RWPE1 (cell line): ENCODE results near the gene BCL2L14.

ENCODE experiments used
- CTCF ChIA-PET: fragments of 350-600 bp; sonication (Branson Sonifier 250); formaldehyde crosslinking; extraction: SDS; loops from one replicate; lab custom pipeline; 2021; lab: Yijun Ruan, JAX
- POLR2A ChIA-PET: fragments of 400-600 bp; formaldehyde crosslinking; extraction: SDS; loops from one replicate; lab custom pipeline; 2020; ENCODE audit warnings: antibody characterized with exemption; ENCODE audit not compliant: low non-redundant PET; lab: Yijun Ruan, JAX
- DNase-seq: peaks from one replicate; pipeline ENCODE4 v3.0.0; 2012; ENCODE audit warnings: low spot score
- H3K27ac ChIP-seq: fragments of 450-650 bp; 2 replicates; pipeline ENCODE4 v1.5.1; 2017
- CTCF ChIP-seq: fragments of 450-650 bp; conservative IDR thresholded peaks from 2 replicates; pipeline ENCODE4 v1.5.1; 2017; ENCODE audit warnings: low read depth, mild to moderate bottlenecking

Gene BCL2L14

DNA sequence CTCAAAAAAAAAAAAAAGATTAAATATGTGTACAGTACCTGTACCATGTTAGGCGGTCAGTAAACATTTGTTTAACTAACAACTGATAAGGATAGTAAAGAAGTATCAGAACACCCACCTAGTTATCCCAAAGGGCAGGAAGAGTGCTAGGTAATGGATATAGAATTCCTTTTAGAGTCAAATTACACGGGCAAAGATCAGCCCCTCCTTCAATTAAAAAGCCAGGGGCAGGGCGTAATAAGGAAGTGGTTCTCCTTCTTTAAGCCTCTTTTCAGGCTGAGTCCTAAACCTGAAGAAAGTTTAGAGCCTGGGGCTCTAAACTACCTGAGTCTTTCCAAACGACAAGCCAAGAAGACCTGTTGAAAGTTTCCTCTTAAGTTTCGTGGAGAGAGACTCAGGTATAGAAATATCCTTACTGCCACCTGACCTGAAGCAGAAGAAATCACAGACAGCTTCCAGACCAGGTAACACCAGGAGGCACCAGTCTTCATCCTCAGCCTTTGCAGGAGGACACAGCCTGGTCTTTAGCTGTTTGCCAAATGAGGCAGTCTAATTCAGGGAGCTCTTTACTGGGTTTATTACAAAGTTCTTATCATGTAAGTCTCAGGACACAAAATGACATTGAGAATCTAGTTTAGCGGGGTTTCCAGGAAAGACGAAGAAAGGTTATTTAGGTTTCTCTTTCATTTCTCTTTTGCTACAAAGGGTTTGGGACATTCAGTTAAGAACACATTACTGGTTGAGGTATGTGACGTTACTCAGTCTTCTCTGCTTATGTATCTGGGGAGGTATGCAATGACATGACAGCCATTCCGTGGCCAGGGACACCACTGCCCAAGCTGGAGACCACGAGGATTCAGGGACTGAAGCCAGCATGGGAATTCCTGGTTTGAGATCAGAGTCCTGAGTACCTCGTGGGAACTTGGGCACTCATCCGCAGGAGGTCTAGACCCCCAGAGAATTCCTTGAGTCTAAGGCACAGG is at the start of gene BCL2L14:
TSS of gene BCL2L14 (plus strand) at position 266 of the 983 bp plus-strand sequence. CDS start 8,367 bp downstream, outside the sequence.
- POLR2A ChIA-PET, result no interaction called here

DNA sequence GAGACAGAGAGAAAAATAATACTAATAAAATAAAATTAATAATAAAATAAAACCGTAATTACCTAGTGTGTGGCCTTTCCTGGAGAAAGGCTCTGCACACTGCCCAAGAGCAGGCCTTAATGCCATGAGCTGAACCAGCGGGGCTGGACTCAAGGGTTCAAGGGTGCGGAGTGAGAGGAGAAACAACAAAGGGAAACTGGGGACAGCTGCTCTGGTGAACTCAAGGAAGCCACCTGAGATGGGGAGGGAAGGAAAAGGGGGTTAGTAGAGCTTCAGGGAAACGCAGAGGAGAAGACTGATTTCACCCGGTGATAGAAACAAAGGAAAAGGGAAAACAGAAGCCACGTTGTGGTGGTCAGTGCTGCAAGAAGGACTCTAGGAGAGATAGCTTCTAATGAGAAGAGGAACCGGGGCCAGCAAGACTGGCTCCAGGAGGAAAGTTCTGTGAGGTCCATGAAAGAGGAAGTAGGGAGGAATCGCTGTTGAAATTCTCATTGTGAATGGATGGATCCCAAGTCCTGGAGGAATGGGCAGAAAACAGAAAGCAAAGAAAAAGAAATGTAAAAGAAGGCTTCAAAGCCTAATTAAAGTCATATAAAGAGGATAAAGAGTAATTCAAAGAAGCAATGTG is 48.3 kb upstream of the BCL2L14 start:
- ChIA-PET CTCF (interaction anchor here (0.6 to 0.8 kb wide), 2 partner anchors 11 to 508 kb away, joined by 3 to 4 read pairs; no protein-coding TSS in a partner anchor), POLR2A (no interaction called here)
- no peak overlapping the region for H3K27ac ChIP-seq
- no peak for DNase-seq
- no peak for TF ChIP-seq CTCF

More for the DNA sequence above, at the start of gene BCL2L14:
- no peak for TF ChIP-seq CTCF
- no peak for DNase-seq
- CTCF ChIA-PET, result no interaction called here
- H3K27ac ChIP-seq, result no peak within 1 kb of the TSS

- no peak for TF ChIP-seq CTCF
- CTCF ChIA-PET, result no interaction called here
- POLR2A ChIA-PET, result no interaction called here
- no peak for DNase-seq
- H3K27ac ChIP-seq, result no peak overlapping the region
Observed at GRCh38 chr12:12023456-12023855, 47.3 kb upstream of the BCL2L14 start.

- POLR2A ChIA-PET, result no interaction called here
- CTCF ChIA-PET, result no interaction called here
- no peak for DNase-seq
- no peak overlapping the region for H3K27ac ChIP-seq
- no peak for TF ChIP-seq CTCF
Observed at GRCh38 chr12:12024911-12025682, 45.6 kb upstream of the BCL2L14 start.

GRCh38 chr12:12025799-12026386 is 44.8 kb upstream of the BCL2L14 start:
- CTCF ChIA-PET, result interaction anchor here (0.6 kb wide), 1 partner anchor 9 kb away, joined by 4 read pairs; no protein-coding TSS in a partner anchor
- POLR2A ChIA-PET, result interaction anchor here (0.6 kb wide), 1 partner anchor 349 kb away, joined by 7 read pairs; no protein-coding TSS in a partner anchor
- H3K27ac ChIP-seq, result no peak overlapping the region
- TF ChIP-seq CTCF, result no peak
- no peak for DNase-seq
